Fibroblast of mammary gland (primary cell): Measurements from ENCODE around the gene IL1RAPL2.
A peak's percentile ranks its signal among the peaks of the same experiment; 100 is the strongest.

Experiments used
- DNase-seq: peaks from one replicate; pipeline ENCODE4 v3.0.0-alpha.2; 2010; ENCODE audit warnings: low read depth
- H3K4me3 ChIP-seq: 2 replicates; pipeline ENCODE4 v1.5.1; 2011; ENCODE audit warnings: low read depth, mild to moderate bottlenecking, low read length, moderate library complexity; ENCODE audit not compliant: control insufficient read depth
- CTCF ChIP-seq: conservative IDR thresholded peaks from 2 replicates; pipeline ENCODE4 v1.5.1; 2011; ENCODE audit warnings: low read depth, low read length, inconsistent platforms; ENCODE audit not compliant: control insufficient read depth, insufficient read depth

Gene IL1RAPL2

DNA sequence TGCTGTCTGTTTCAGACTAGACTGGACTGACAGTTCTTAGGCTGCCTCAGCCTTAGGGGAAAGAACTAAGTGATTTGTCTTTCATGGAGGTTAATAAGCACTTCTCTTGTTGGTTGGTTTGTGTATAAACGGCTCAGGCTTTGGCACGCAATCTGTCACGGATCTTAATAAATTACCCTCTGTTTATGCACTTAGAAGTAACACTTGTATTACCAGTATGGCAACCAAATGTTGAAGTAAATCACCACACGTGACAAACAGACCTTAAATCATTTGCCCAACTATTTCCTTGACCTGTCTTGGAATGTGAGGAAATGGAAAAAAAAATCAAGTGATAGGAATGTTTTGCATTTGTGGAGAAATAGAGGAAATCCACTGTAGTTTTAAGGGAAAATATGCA lies 584.6 kb downstream of the IL1RAPL2 start:
- no peak overlapping the region for H3K4me3 ChIP-seq
- DNase-seq = no peak
- TF ChIP-seq CTCF = no peak

GRCh38 chrX:105167233-105167632 lies 601.2 kb downstream of the IL1RAPL2 start:
- TF ChIP-seq CTCF = no peak
- peak; percentile 34 for DNase-seq

GRCh38 chrX:105168577-105168976 lies 602.6 kb downstream of the IL1RAPL2 start:
- peak; percentile 47 for DNase-seq
- no peak overlapping the region for H3K4me3 ChIP-seq
- TF ChIP-seq CTCF = no peak

More at GRCh38 chrX:105167233-105167632, 601.2 kb downstream of the IL1RAPL2 start:
- no peak overlapping the region for H3K4me3 ChIP-seq

- TF ChIP-seq CTCF = no peak
- no peak for DNase-seq
- no peak overlapping the region for H3K4me3 ChIP-seq
These were observed 607.1 kb downstream of the IL1RAPL2 start for GRCh38 chrX:105173071-105173470.

DNA sequence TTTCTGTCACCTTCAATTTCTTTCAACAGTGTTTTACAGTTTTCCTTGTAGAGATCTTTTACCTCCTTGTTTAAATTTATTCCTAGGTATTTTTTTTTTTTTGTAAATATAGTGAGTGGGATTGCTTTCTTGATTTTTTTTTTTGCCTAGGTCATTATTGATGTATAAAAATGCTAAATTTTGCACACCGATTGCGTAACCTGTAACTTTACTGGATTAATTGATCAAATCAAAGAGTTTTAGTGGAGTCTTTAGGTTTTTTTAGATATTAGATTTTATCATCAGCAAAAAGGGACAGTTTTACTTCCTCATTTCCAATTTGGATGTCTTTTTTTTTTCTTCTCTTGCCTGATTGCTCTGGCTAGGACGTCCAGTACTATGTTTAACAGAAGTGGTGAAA lies 613.6 kb downstream of the IL1RAPL2 start:
- H3K4me3 ChIP-seq = no peak overlapping the region
- DNase-seq = no peak
- no peak for TF ChIP-seq CTCF

GRCh38 chrX:105189093-105189492 lies 623.1 kb downstream of the IL1RAPL2 start:
- H3K4me3 ChIP-seq = no peak overlapping the region
- no peak for DNase-seq
- TF ChIP-seq CTCF = no peak

GRCh38 chrX:105190252-105190853 lies 624.4 kb downstream of the IL1RAPL2 start:
- no peak overlapping the region for H3K4me3 ChIP-seq
- DNase-seq = peak; percentile 41
- peak; percentile 83 for TF ChIP-seq CTCF
